ENCODE data around the gene NBL1. TPM values are rescaled to one million over a fixed set of nuclear protein-coding genes. Genes with fewer than 3 reads are reported as not detected.

The NBL1 gene
- total RNA-seq, 1 donor from 2014 or later = 2.4 TPM

GRCh38 chr1:19610282-19610981, 33.7 kb upstream of the NBL1 start:
- Histone ChIP-seq H3K4me2 (no peak overlapping the region), H3K4me3 (no peak overlapping the region), H4K20me1 (ENCODE audit: low read depth) (peaks cover 14% of the 10 kb centered on the region), H3K4me1 (no peaks in the 10 kb centered on the region), H3F3A (ENCODE audit: low read depth) (no peaks in the 10 kb centered on the region), H3K79me2 (ENCODE audit: low read depth) (peaks cover 29% of the 10 kb centered on the region), H3K27me3 (no peaks in the 10 kb centered on the region), H3K36me3 (no peaks in the 10 kb centered on the region), H3K9me3 (ENCODE audit: low read depth) (no peaks in the 10 kb centered on the region), H3K27ac (no peak overlapping the region), H2AFZ (replicated peaks) (no peak overlapping the region), H3K9ac (no peak overlapping the region)
- no peak for DNase-seq (ENCODE audit: low spot score)
- Mint-ChIP-seq H3K27me3 (ENCODE audit: insufficient read depth, low read depth) (no peaks in the 10 kb centered on the region), H3K4me3 (no peak overlapping the region), H3K4me1 (peaks cover 10% of the 10 kb centered on the region), H3K9me3 (no peaks in the 10 kb centered on the region), H3K36me3 (peaks cover 9% of the 10 kb centered on the region), H3K27ac (no peak overlapping the region)
- no peak for TF ChIP-seq EZH2phosphoT487 (IDR thresholded peaks at IDR 0.05)
- no peak for TF ChIP-seq CTCF (IDR thresholded peaks at IDR 0.05)
- no peak for TF ChIP-seq EZH2 (IDR thresholded peaks at IDR 0.05)

- Histone ChIP-seq H3K79me2 (ENCODE audit: low read depth) (peaks cover 9% of the 10 kb centered on the region), H3K27ac (no peak overlapping the region), H3F3A (ENCODE audit: low read depth) (no peaks in the 10 kb centered on the region), H3K36me3 (no peaks in the 10 kb centered on the region), H3K4me3 (no peak overlapping the region), H3K4me2 (no peak overlapping the region), H4K20me1 (ENCODE audit: low read depth) (peaks cover 10% of the 10 kb centered on the region), H3K4me1 (no peaks in the 10 kb centered on the region), H3K9ac (no peak overlapping the region), H2AFZ (replicated peaks) (no peak overlapping the region), H3K9me3 (ENCODE audit: low read depth) (no peaks in the 10 kb centered on the region), H3K27me3 (no peaks in the 10 kb centered on the region)
- Mint-ChIP-seq H3K9me3 (no peaks in the 10 kb centered on the region), H3K27me3 (ENCODE audit: insufficient read depth, low read depth) (no peaks in the 10 kb centered on the region), H3K4me3 (no peak overlapping the region), H3K36me3 (peaks cover 11% of the 10 kb centered on the region), H3K27ac (no peak overlapping the region), H3K4me1 (peaks cover 16% of the 10 kb centered on the region)
- TF ChIP-seq EZH2 (IDR thresholded peaks at IDR 0.05) = no peak
- TF ChIP-seq CTCF (IDR thresholded peaks at IDR 0.05) = no peak
- TF ChIP-seq EZH2phosphoT487 (IDR thresholded peaks at IDR 0.05) = no peak
- DNase-seq (ENCODE audit: low spot score) = no peak
These were observed 31.6 kb upstream of the NBL1 start for GRCh38 chr1:19612530-19612929.

- H3K9me3 Mint-ChIP-seq = no peaks in the 10 kb centered on the region
- no peak for DNase-seq (ENCODE audit: low spot score)
- H3K4me3 Mint-ChIP-seq = no peak overlapping the region
- H3K27ac ChIP-seq = no peak overlapping the region
- no peak for TF ChIP-seq EZH2phosphoT487 (IDR thresholded peaks at IDR 0.05)
- no peak for TF ChIP-seq CTCF (IDR thresholded peaks at IDR 0.05)
- no peak for TF ChIP-seq EZH2 (IDR thresholded peaks at IDR 0.05)
- H3K27me3 Mint-ChIP-seq (ENCODE audit: insufficient read depth, low read depth) = no peaks in the 10 kb centered on the region
- no peak overlapping the region for H3K27ac Mint-ChIP-seq
- no peaks in the 10 kb centered on the region for H3K36me3 ChIP-seq
- H3F3A ChIP-seq (ENCODE audit: low read depth) = no peaks in the 10 kb centered on the region
- no peak overlapping the region for H3K4me3 ChIP-seq
- peaks cover 5% of the 10 kb centered on the region for H3K79me2 ChIP-seq (ENCODE audit: low read depth)
- no peak overlapping the region for H2AFZ ChIP-seq (replicated peaks)
- no peak overlapping the region for H3K9ac ChIP-seq
- H4K20me1 ChIP-seq (ENCODE audit: low read depth) = peaks cover 11% of the 10 kb centered on the region
- peaks cover 6% of the 10 kb centered on the region for H3K36me3 Mint-ChIP-seq
- H3K4me2 ChIP-seq = no peak overlapping the region
- no peaks in the 10 kb centered on the region for H3K4me1 ChIP-seq
- no peaks in the 10 kb centered on the region for H3K9me3 ChIP-seq (ENCODE audit: low read depth)
- H3K4me1 Mint-ChIP-seq = peaks cover 16% of the 10 kb centered on the region
- no peaks in the 10 kb centered on the region for H3K27me3 ChIP-seq
These were observed 30.9 kb upstream of the NBL1 start for GRCh38 chr1:19613171-19613703.
